GM12872 (cell line): ENCODE measurements around the gene KCTD21.

ENCODE experiments used
- CTCF ChIP-seq: IDR thresholded peaks from 3 replicates; pipeline ENCODE4 v1.5.1; 2011; ENCODE audit warnings: low read depth, mild to moderate bottlenecking, low read length, moderate library complexity; ENCODE audit not compliant: insufficient read depth

Gene KCTD21

GRCh38 chr11:78150754-78151153, 37.7 kb downstream of the KCTD21 start:
- no peak for TF ChIP-seq CTCF

- TF ChIP-seq CTCF, result no peak
Observed at GRCh38 chr11:78150346-78150745, 38.1 kb downstream of the KCTD21 start.

DNA sequence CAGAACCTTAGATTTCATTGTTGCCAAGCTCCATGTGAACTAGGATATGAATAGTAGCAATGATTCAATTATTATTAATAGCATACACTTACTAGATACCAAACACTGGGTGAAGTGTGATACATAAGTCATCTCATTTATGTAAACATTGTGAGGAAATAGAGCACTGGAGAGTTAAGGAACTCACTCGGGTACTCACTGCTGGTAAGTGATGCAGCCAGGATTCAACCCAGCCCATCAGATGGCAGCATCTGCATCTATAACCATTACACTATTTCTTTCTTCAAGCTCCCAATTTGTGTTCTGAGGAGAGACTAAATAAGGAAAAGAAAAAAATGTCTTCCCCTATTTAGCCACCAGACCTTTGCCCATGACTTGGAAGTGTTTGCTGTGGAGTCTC, 38.8 kb downstream of the KCTD21 start:
- no peak for TF ChIP-seq CTCF

GRCh38 chr11:78147807-78148206, 40.6 kb downstream of the KCTD21 start:
- TF ChIP-seq CTCF, result no peak

DNA sequence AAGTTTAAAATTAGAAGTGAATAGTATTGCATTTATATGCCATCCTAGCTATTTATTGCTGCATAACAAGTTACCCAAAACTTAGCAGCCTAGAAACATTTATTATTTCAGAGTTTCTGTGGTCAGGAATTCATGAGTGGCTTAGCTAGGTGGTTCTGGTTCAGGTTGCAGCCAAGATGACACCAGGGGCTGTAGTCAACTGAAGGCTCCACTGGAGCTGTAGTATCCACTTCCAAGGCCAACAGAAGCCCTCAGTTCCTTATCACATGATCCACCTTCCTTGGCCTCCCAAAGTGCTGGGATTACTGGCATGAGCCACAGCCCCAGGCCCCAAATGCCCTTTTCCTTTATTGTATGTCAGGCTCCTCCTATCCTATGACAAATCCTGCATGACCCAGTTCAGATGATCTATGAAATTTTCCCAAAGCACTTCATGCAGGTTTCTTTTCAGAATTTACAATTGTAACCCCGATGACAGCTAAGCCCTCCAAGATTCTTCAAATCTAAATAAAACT, 42.9 kb downstream of the KCTD21 start:
- TF ChIP-seq CTCF, result no peak

GRCh38 chr11:78140392-78141077, 47.9 kb downstream of the KCTD21 start:
- TF ChIP-seq CTCF, result no peak

- no peak for TF ChIP-seq CTCF
Observed at GRCh38 chr11:78139422-78140391, 48.7 kb downstream of the KCTD21 start, which contains the start of gene ALG8. Gene ALG8, minus strand, starts transcription at chr11:78139626. Its CDS starts 38 bp downstream, at chr11:78139588.
